Posterior cingulate gyrus (tissue), 11 donors: ENCODE data around the gene NTRK2.

ENCODE experiments used
- DNase-seq, 10 donors: peaks; one replicate each; pipeline versions ENCODE4 v3.0.0 to v3.0.0-alpha.2; 2020 to 2021; ENCODE audit warnings: mixed read lengths in 3 of 10
- intact Hi-C: fragments of 100-400 bp; cut with DNase I; formaldehyde crosslinking; loops from one replicate; pipeline ENCODE4 v1.15.1; 2023

NTRK2 gene

GRCh38 chr9:84718476-84718875 is 48.9 kb downstream of the NTRK2 start:
- no peak for DNase-seq
- intact Hi-C loops = no loop called here

GRCh38 chr9:84722388-84722989 is 53.0 kb downstream of the NTRK2 start:
- DNase-seq = no peak

GRCh38 chr9:84723426-84723825 is 53.9 kb downstream of the NTRK2 start:
- no peak for DNase-seq
- intact Hi-C loops = no loop called here

More at GRCh38 chr9:84722388-84722989, 53.0 kb downstream of the NTRK2 start:
- intact Hi-C loops = no loop called here

GRCh38 chr9:84731696-84732095 is 62.2 kb downstream of the NTRK2 start:
- no peak for DNase-seq

GRCh38 chr9:84736081-84736480 is 66.6 kb downstream of the NTRK2 start:
- DNase-seq = no peak
- intact Hi-C loops = no loop called here

More at GRCh38 chr9:84731696-84732095, 62.2 kb downstream of the NTRK2 start:
- intact Hi-C loops = no loop called here

- no peak for DNase-seq
- intact Hi-C loops = no loop called here
Measured at GRCh38 chr9:84736536-84736935, 67.0 kb downstream of the NTRK2 start.

GRCh38 chr9:84738353-84738752 is 68.8 kb downstream of the NTRK2 start:
- no peak for DNase-seq
- intact Hi-C loops = no loop called here

GRCh38 chr9:84742261-84742660 is 72.7 kb downstream of the NTRK2 start:
- no peak for DNase-seq
- intact Hi-C loops = no loop called here

- no peak for DNase-seq
- intact Hi-C loops = no loop called here
Measured at GRCh38 chr9:84744195-84744594, 74.7 kb downstream of the NTRK2 start.

GRCh38 chr9:84744726-84745125 is 75.2 kb downstream of the NTRK2 start:
- no peak for DNase-seq
- intact Hi-C loops = no loop called here

- DNase-seq = no peak
- intact Hi-C loops = no loop called here
Measured at GRCh38 chr9:84748112-84748511, 78.6 kb downstream of the NTRK2 start.

- no peak for DNase-seq
- intact Hi-C loops = no loop called here
Measured at GRCh38 chr9:84750152-84750865, 80.8 kb downstream of the NTRK2 start.

- DNase-seq = no peak
- intact Hi-C loops = no loop called here
Measured at GRCh38 chr9:84751921-84752320, 82.4 kb downstream of the NTRK2 start.

- no peak for DNase-seq
- intact Hi-C loops = no loop called here
Measured at GRCh38 chr9:84754461-84754860, 84.9 kb downstream of the NTRK2 start.

- intact Hi-C loops = no loop called here
- no peak for DNase-seq
Measured at GRCh38 chr9:84754881-84755280, 85.4 kb downstream of the NTRK2 start.

- DNase-seq = no peak
- intact Hi-C loops = no loop called here
Measured at GRCh38 chr9:84755380-84755779, 85.9 kb downstream of the NTRK2 start.

GRCh38 chr9:84756171-84756570 is 86.6 kb downstream of the NTRK2 start:
- DNase-seq = peak in 2 of 10 donors; percentile 16 to 20
- intact Hi-C loops = no loop called here

- intact Hi-C loops = no loop called here
- no peak for DNase-seq
Measured at GRCh38 chr9:84756731-84757130, 87.2 kb downstream of the NTRK2 start.

GRCh38 chr9:84758817-84759216 is 89.3 kb downstream of the NTRK2 start:
- intact Hi-C loops = no loop called here
- DNase-seq = no peak

- DNase-seq = no peak
- intact Hi-C loops = no loop called here
Measured at GRCh38 chr9:84759300-84759750, 89.8 kb downstream of the NTRK2 start.

GRCh38 chr9:84759804-84760203 is 90.3 kb downstream of the NTRK2 start:
- intact Hi-C loops = no loop called here
- DNase-seq = no peak

GRCh38 chr9:84761137-84761808 is 91.7 kb downstream of the NTRK2 start:
- intact Hi-C loops = no loop called here
- DNase-seq = no peak
